CD4-positive, alpha-beta T cell treated with Interleukin-21 for 1 hour (primary cell): Measurements from ENCODE around the gene ADAMTS7.
"Not testable (repeated sequence)": the region's sequence is repeated elsewhere in the genome, so short reads cannot be mapped to it uniquely, and the experiment has no call there.

Experiments used
- DNase-seq: peaks from one replicate; pipeline ENCODE4 v3.0.0-alpha.2; 2020

Gene ADAMTS7

GRCh38 chr15:78828920-78829319 lies 17.7 kb upstream of the ADAMTS7 start:
- no peak for DNase-seq

GRCh38 chr15:78822514-78822913 lies 11.2 kb upstream of the ADAMTS7 start:
- no peak for DNase-seq

GRCh38 chr15:78811825-78812183 lies 540 bp upstream of the ADAMTS7 start:
- DNase-seq = no peak

- no peak for DNase-seq
Measured at GRCh38 chr15:78810362-78811123, 721 bp downstream of the ADAMTS7 start.

GRCh38 chr15:78810003-78810361 lies 1.3 kb downstream of the ADAMTS7 start:
- no peak for DNase-seq

- no peak for DNase-seq
Measured at GRCh38 chr15:78808550-78808949, 2.7 kb downstream of the ADAMTS7 start.

GRCh38 chr15:78807359-78807758 lies 3.9 kb downstream of the ADAMTS7 start:
- no peak for DNase-seq

GRCh38 chr15:78804391-78804792 lies 6.9 kb downstream of the ADAMTS7 start:
- DNase-seq = no peak

GRCh38 chr15:78800806-78801205 lies 10.5 kb downstream of the ADAMTS7 start:
- DNase-seq = no peak

GRCh38 chr15:78800189-78800588 lies 11.1 kb downstream of the ADAMTS7 start:
- no peak for DNase-seq

- DNase-seq = not testable (repeated sequence)
Measured at GRCh38 chr15:78799102-78799501, 12.2 kb downstream of the ADAMTS7 start.

GRCh38 chr15:78798355-78798754 lies 12.9 kb downstream of the ADAMTS7 start:
- not testable (repeated sequence) for DNase-seq

GRCh38 chr15:78797951-78798350 lies 13.3 kb downstream of the ADAMTS7 start:
- no peak for DNase-seq

GRCh38 chr15:78796510-78796909 lies 14.8 kb downstream of the ADAMTS7 start:
- no peak for DNase-seq

- DNase-seq = no peak
Measured at GRCh38 chr15:78795043-78795442, 16.2 kb downstream of the ADAMTS7 start.

- DNase-seq = not testable (repeated sequence)
Measured at GRCh38 chr15:78794446-78794845, 16.8 kb downstream of the ADAMTS7 start.

GRCh38 chr15:78791357-78791756 lies 19.9 kb downstream of the ADAMTS7 start:
- DNase-seq = no peak

- DNase-seq = no peak
Measured at GRCh38 chr15:78790027-78790426, 21.2 kb downstream of the ADAMTS7 start.

- DNase-seq = no peak
Measured at GRCh38 chr15:78789615-78790014, 21.6 kb downstream of the ADAMTS7 start.

- no peak for DNase-seq
Measured at GRCh38 chr15:78788016-78788660, 23.1 kb downstream of the ADAMTS7 start.

GRCh38 chr15:78782402-78782801 lies 28.9 kb downstream of the ADAMTS7 start:
- not testable (repeated sequence) for DNase-seq

- not testable (repeated sequence) for DNase-seq
Measured at GRCh38 chr15:78781381-78781780, 29.9 kb downstream of the ADAMTS7 start.

- DNase-seq = not testable (repeated sequence)
Measured at GRCh38 chr15:78779975-78780374, 31.3 kb downstream of the ADAMTS7 start.

- not testable (repeated sequence) for DNase-seq
Measured at GRCh38 chr15:78779176-78779785, 32.0 kb downstream of the ADAMTS7 start.
